HepG2 (cell line): Measurements from ENCODE around the gene ZNF213. TPM values are rescaled to one million over a fixed set of nuclear protein-coding genes. Genes with fewer than 3 reads are reported as not detected.

Source experiments
- ATF4 ChIP-seq, 2 experiments: fragments of 450-650 bp in 1 of 2; sonication (generic) in 1 of 2; formaldehyde crosslinking; IDR thresholded peaks; 2 replicates each; pipeline versions ENCODE4 v1.5.0 to v1.8.0; 2020 to 2022; ENCODE audit warnings: mild to moderate bottlenecking in 1 of 2, missing genetic modification reagents in 1 of 2
- HDAC1 ChIP-seq: sonication (generic); formaldehyde crosslinking; IDR thresholded peaks from 2 replicates; pipeline ENCODE4 v1.5.1; 2020; ENCODE audit warnings: mild to moderate bottlenecking, missing genetic modification reagents
- HES4 ChIP-seq: sonication (generic); formaldehyde crosslinking; IDR thresholded peaks from 2 replicates; pipeline ENCODE4 v1.9.0; 2021; ENCODE audit warnings: mild to moderate bottlenecking, missing genetic modification reagents, borderline replicate concordance
- HOXA5 ChIP-seq: sonication (generic); formaldehyde crosslinking; IDR thresholded peaks from 2 replicates; pipeline ENCODE4 v1.4.0; 2020; ENCODE audit warnings: missing genetic modification reagents
- MAZ ChIP-seq, 2 experiments: sonication (generic) in 1 of 2; formaldehyde crosslinking in 1 of 2; IDR thresholded peaks; 2 replicates each; pipeline versions ENCODE4 v1.5.0 to v1.6.1; 2012 to 2020; ENCODE audit warnings: low read depth in 2 of 2, mild to moderate bottlenecking in 2 of 2, borderline replicate concordance in 1 of 2, improper control_type of control experiment in 1 of 2, low read length in 1 of 2, missing genetic modification reagents in 1 of 2, moderate library complexity in 1 of 2
- MBD4 ChIP-seq: IDR thresholded peaks from 2 replicates; pipeline ENCODE4 v1.6.1; 2012; ENCODE audit warnings: low read length, inconsistent platforms, borderline replicate concordance
- MTF2 ChIP-seq: sonication (generic); formaldehyde crosslinking; IDR thresholded peaks from 2 replicates; pipeline ENCODE4 v1.5.0; 2020; ENCODE audit warnings: missing genetic modification reagents, borderline replicate concordance
- RFXAP ChIP-seq: sonication (generic); formaldehyde crosslinking; IDR thresholded peaks from 2 replicates; pipeline ENCODE4 v1.4.0; 2020; ENCODE audit warnings: missing genetic modification reagents, borderline replicate concordance
- TSC22D2 ChIP-seq: sonication (generic); formaldehyde crosslinking; IDR thresholded peaks from 2 replicates; pipeline ENCODE4 v1.5.1; 2020; ENCODE audit warnings: missing genetic modification reagents, mild to moderate bottlenecking, borderline replicate concordance
- ZBTB1 ChIP-seq: sonication (generic); formaldehyde crosslinking; IDR thresholded peaks from 2 replicates; pipeline ENCODE4 v1.4.0; 2020; ENCODE audit warnings: missing genetic modification reagents, borderline replicate concordance
- ZNF33B ChIP-seq: sonication (generic); formaldehyde crosslinking; IDR thresholded peaks from 2 replicates; pipeline ENCODE4 v1.5.1; 2020; ENCODE audit warnings: mild to moderate bottlenecking, missing genetic modification reagents
- ZNF547 ChIP-seq: sonication (generic); formaldehyde crosslinking; IDR thresholded peaks from 2 replicates; pipeline ENCODE4 v1.5.1; 2020; ENCODE audit warnings: mild to moderate bottlenecking, missing genetic modification reagents
- ZNF552 ChIP-seq: sonication (generic); formaldehyde crosslinking; IDR thresholded peaks from 2 replicates; pipeline ENCODE4 v1.9.0; 2022; ENCODE audit warnings: missing genetic modification reagents, mild to moderate bottlenecking, borderline replicate concordance
- ZNF687 ChIP-seq: sonication (generic); formaldehyde crosslinking; IDR thresholded peaks from 2 replicates; pipeline ENCODE4 v1.5.1; 2020; ENCODE audit warnings: mild to moderate bottlenecking, missing genetic modification reagents, moderate library complexity
- polyA plus RNA-seq, 8 experiments: library from polyadenylated mRNA; depleted of rRNA in 3 of 8; stranded (reverse) in 7 of 8; unstranded in 1 of 8; fragments of >200 nt; fragmentation: Illumina TruSeq in 4 of 8; extraction: Trizol in 4 of 8; gene quantifications; 2 replicates each; pipeline versions ENCODE4 v1.2.1 to v1.2.3, GENCODE V29; 2011 to 2016; ENCODE audit warnings: low read depth in 4 of 8, missing spikeins in 1 of 8, mixed read lengths in 1 of 8; ENCODE audit not compliant: insufficient read depth in 1 of 8
- total RNA-seq, 5 experiments: library from RNA; depleted of rRNA; stranded (reverse); fragments of >200 nt; fragmentation: Illumina TruSeq; extraction: Trizol; gene quantifications; 2 replicates each; pipeline ENCODE4 v1.2.3, GENCODE V29; 2016; ENCODE audit warnings: low read depth in 1 of 5
- TF ChIP-seq, protein P1 (sequence below): sonication (generic); formaldehyde crosslinking; IDR thresholded peaks from 2 replicates; pipeline ENCODE4 v1.4.0; 2020; ENCODE audit warnings: mild to moderate bottlenecking, missing genetic modification reagents
- TF ChIP-seq, protein P2 (sequence below): sonication (generic); formaldehyde crosslinking; IDR thresholded peaks from 2 replicates; pipeline ENCODE4 v1.4.0; 2020; ENCODE audit warnings: missing genetic modification reagents, borderline replicate concordance

Gene ZNF213
- total and polyA plus RNA-seq, 2 of the 13 experiments (the other 11 are each of a cell fraction or from before 2014, with no cell fraction given) = 0.59 to 0.97 TPM

DNA sequence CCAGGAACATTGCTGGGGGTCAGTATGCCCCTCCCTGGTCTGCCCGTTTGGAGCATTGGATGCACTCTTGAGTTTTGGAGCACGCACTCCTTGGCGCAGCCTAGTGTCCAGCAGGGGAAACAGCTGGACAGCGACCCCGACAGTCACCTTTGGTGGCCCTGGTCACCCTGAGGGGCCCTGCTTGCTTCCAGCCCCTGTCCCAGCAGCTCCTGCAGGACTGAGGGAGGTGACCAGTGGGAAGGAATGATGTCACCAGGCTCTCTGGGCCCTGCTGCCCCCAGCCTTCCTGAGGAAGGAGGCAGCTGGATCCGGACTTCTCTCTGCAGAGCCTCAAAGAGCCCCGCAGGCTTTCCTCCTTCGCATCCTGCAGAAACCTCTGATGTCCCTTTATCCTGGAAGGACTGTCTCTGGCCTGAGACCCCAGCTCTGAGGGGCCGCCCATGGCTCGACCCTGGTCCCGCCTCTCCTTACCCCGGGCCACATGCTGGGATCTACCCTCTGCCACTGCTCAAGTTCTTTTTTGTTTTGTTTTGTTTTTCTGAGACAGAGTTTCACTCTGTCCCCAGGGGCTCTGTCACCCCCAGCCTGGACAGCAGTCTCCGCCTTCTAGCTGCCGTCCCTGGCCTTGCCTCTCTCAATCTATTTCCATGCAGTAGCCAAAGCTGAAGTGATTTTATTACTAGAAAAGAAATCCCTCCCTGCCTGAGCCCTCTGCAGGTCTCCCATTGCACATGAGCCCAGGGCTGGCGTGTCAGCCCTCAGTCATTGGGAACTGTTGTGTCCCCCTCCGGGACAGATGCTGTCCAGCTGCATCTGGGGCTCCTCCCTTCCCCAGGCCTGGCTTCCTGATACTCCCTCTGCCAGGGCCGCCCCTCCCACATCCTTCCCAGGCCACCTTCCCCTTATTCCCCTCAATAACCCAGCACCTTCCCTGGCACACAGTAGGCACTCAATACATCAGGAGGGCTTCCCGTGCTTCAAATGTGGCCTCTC lies 47.3 kb upstream of the ZNF213 start (continued):
- TF ChIP-seq HES4 (CRISPR knock-in tag) = 0 out of 2 replicates have a peak, but pooled peaks have one; percentile 20
- TF ChIP-seq ZNF33B (CRISPR knock-in tag) = no peak
- TF ChIP-seq ATF4 (CRISPR knock-in tag; IDR thresholded peaks at IDR 0.05) = no peak
- TF ChIP-seq, protein P1, sequence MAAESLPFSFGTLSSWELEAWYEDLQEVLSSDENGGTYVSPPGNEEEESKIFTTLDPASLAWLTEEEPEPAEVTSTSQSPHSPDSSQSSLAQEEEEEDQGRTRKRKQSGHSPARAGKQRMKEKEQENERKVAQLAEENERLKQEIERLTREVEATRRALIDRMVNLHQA (CRISPR knock-in tag) = no peak
- TF ChIP-seq MBD4 = no peak
- no peak for TF ChIP-seq HOXA5
- TF ChIP-seq MAZ (IDR thresholded peaks at IDR 0.05; ENCODE audit: borderline replicate concordance, low read depth, low read length) = no peak
- peak; percentile 40; the same call in 1 of the 2 replicates for TF ChIP-seq MAZ (CRISPR knock-in tag; IDR thresholded peaks at IDR 0.05; ENCODE audit: low read depth)
- TF ChIP-seq ZBTB1 (CRISPR knock-in tag) = no peak
- no peak; the same call in 1 of the 2 replicates for TF ChIP-seq RFXAP (CRISPR knock-in tag)
- no peak for TF ChIP-seq MTF2 (CRISPR knock-in tag)
- no peak for TF ChIP-seq ZNF552 (CRISPR knock-in tag)
- no peak for TF ChIP-seq TSC22D2 (CRISPR knock-in tag)
- peak; percentile 16 for TF ChIP-seq ZNF687 (CRISPR knock-in tag)
- TF ChIP-seq HDAC1 (CRISPR knock-in tag) = no peak; the same call in 1 of the 2 replicates
- 0 out of 2 replicates have a peak, but pooled peaks have one; percentile 58 for TF ChIP-seq ZNF547 (CRISPR knock-in tag)
- TF ChIP-seq, protein P2, sequence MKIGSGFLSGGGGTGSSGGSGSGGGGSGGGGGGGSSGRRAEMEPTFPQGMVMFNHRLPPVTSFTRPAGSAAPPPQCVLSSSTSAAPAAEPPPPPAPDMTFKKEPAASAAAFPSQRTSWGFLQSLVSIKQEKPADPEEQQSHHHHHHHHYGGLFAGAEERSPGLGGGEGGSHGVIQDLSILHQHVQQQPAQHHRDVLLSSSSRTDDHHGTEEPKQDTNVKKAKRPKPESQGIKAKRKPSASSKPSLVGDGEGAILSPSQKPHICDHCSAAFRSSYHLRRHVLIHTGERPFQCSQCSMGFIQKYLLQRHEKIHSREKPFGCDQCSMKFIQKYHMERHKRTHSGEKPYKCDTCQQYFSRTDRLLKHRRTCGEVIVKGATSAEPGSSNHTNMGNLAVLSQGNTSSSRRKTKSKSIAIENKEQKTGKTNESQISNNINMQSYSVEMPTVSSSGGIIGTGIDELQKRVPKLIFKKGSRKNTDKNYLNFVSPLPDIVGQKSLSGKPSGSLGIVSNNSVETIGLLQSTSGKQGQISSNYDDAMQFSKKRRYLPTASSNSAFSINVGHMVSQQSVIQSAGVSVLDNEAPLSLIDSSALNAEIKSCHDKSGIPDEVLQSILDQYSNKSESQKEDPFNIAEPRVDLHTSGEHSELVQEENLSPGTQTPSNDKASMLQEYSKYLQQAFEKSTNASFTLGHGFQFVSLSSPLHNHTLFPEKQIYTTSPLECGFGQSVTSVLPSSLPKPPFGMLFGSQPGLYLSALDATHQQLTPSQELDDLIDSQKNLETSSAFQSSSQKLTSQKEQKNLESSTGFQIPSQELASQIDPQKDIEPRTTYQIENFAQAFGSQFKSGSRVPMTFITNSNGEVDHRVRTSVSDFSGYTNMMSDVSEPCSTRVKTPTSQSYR (CRISPR knock-in tag) = no peak
